ENCODE measurements around the gene STK32A.

GRCh38 chr5:147415651-147416050, 180.8 kb downstream of the STK32A start:
- TF ChIP-seq, protein P1, sequence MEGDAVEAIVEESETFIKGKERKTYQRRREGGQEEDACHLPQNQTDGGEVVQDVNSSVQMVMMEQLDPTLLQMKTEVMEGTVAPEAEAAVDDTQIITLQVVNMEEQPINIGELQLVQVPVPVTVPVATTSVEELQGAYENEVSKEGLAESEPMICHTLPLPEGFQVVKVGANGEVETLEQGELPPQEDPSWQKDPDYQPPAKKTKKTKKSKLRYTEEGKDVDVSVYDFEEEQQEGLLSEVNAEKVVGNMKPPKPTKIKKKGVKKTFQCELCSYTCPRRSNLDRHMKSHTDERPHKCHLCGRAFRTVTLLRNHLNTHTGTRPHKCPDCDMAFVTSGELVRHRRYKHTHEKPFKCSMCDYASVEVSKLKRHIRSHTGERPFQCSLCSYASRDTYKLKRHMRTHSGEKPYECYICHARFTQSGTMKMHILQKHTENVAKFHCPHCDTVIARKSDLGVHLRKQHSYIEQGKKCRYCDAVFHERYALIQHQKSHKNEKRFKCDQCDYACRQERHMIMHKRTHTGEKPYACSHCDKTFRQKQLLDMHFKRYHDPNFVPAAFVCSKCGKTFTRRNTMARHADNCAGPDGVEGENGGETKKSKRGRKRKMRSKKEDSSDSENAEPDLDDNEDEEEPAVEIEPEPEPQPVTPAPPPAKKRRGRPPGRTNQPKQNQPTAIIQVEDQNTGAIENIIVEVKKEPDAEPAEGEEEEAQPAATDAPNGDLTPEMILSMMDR (IDR thresholded peaks at IDR 0.05 in 8 of 11, conservative IDR thresholded peaks at IDR 0.05 in 3 of 11) = no peak
- TF ChIP-seq POLR2AphosphoS5 (IDR thresholded peaks at IDR 0.05) = no peak

All from spleen (tissue), 7 donors.